Ovary (tissue), 9 donors: ENCODE data around the gene TYW1. TPM values are rescaled to one million over a fixed set of nuclear protein-coding genes. Genes with fewer than 3 reads are reported as not detected.
"Not testable (repeated sequence)": the region's sequence is repeated elsewhere in the genome, so short reads cannot be mapped to it uniquely, and the experiment has no call there.

Experiments used
- DNase-seq, 5 donors: peaks; one replicate each; pipeline ENCODE4 v3.0.0-alpha.2; 2019 to 2020
- H3K27ac ChIP-seq, 2 donors: fragments of 200-600 bp; one replicate each; pipeline versions ENCODE4 v1.5.1 to v1.8.0; 2019 to 2022
- H3K27me3 ChIP-seq: fragments of 200-600 bp; one replicate; pipeline ENCODE4 v1.8.0; 2022
- H3K36me3 ChIP-seq: fragments of 200-600 bp; sonication (generic); one replicate; pipeline ENCODE4 v1.5.1; 2019
- H3K4me1 ChIP-seq: one replicate; pipeline ENCODE4 v1.8.1; 2013; ENCODE audit warnings: mild to moderate bottlenecking, moderate library complexity; ENCODE audit not compliant: insufficient read depth
- H3K4me3 ChIP-seq: fragments of 200-600 bp; sonication (generic); one replicate; pipeline ENCODE4 v1.5.1; 2017
- H3K9me3 ChIP-seq, 2 donors: fragments of 200-600 bp in 1 of 2; sonication (generic) in 1 of 2; one replicate each; pipeline versions ENCODE4 v1.5.1 to v1.8.1; 2013 to 2019; ENCODE audit warnings: mild to moderate bottlenecking in 1 of 2, moderate library complexity in 1 of 2
- WGBS, 3 donors: extraction: QIAGEN DNeasy Blood & Tissue Kit in 1 of 3; methylation state at CpG; one replicate each; pipeline versions ENCODE4 v1.1.5 to v1.1.7; 2013 to 2017; 5-methylcytosine and 5-hydroxymethylcytosine counted together
- intact Hi-C, 4 donors: fragments of 100-400 bp; cut with DNase I; formaldehyde crosslinking; loops; one replicate each; pipeline versions ENCODE4 v1.11.0 to v1.15.1; 2022 to 2023
- polyA plus RNA-seq, 2 donors: library from polyadenylated mRNA; stranded (reverse); fragments of 200-250 nt in 1 of 2; fragments of 350-450 nt in 1 of 2; fragmentation: Illumina TruSeq in 1 of 2; extraction: RNeasy Lipid Tissue Mini Kit (QIAGEN cat#74804) in 1 of 2; gene quantifications; one replicate each; pipeline ENCODE4 v1.2.3, GENCODE V29; 2013 to 2014
- total RNA-seq, 7 donors: library from RNA; depleted of rRNA in 2 of 7; stranded (reverse); fragments of >200 nt in 2 of 7; fragmentation: NEBNext Ultra II Directional in 3 of 7; extraction: Animal tissue kit (Norgen Biotek cat#: 25700) in 3 of 7; gene quantifications; one replicate each; pipeline versions ENCODE4 v1.1.0 to v1.2.4, GENCODE V29; 2016 to 2023
- donor health status: DM: no; HTN: no; CAD: no; lungs with moderate emphysema.
- donor health status: DM: no; HTN: no; CAD: no.
- donor health status: Bipolar disorder and iron deficiency.
- donor health status: DM: yes; HTN: yes; CAD: no.
- donor health status: DM: no; HTN: no; CAD: no.
- donor health status: DM: yes; HTN: yes; CAD: no.

Gene TYW1
- total and polyA plus RNA-seq, 9 donors: 17.3 to 45.6 (median 22.4) TPM

- H3K4me1 ChIP-seq, H3K4me3 ChIP-seq, H3K27me3 ChIP-seq, DNase-seq, intact Hi-C loops, H3K36me3 ChIP-seq, H3K27ac ChIP-seq, H3K9me3 ChIP-seq: not testable (repeated sequence)
Measured at GRCh38 chr7:67114483-67115246, 118.0 kb downstream of the TYW1 start.

DNA sequence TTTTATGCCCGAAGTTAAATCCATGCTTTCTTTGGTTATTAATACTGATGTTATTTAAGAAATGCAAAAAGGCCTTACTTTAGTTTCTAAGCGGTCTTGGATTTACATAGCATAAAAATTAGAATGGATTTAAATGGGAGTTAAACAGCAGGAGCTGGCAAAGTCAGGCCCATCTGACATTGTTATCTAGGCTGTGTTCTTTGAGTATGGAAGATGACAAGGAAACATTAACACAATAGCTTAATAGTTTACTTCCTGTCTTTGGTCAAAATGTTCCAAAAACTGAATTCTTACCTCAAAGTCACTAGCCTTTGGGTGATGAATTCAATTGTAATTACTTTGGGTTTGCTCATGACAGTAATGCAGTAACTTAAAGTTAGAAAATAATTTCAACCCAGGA is 123.9 kb downstream of the TYW1 start:
- H3K36me3 ChIP-seq, intact Hi-C loops: not testable (repeated sequence)
- WGBS, 3 donors: 78 to 89% (median 89%) methylated on average over 2 of the region's 2 CpGs

GRCh38 chr7:67128257-67128656 is 131.6 kb downstream of the TYW1 start:
- H3K27ac ChIP-seq, H3K4me1 ChIP-seq, H3K9me3 ChIP-seq, DNase-seq, H3K4me3 ChIP-seq, H3K27me3 ChIP-seq, intact Hi-C loops, H3K36me3 ChIP-seq: not testable (repeated sequence)
- 66 to 85% (median 75%) methylated on average over 5 of the region's 5 CpGs for WGBS, 3 donors

More for the DNA sequence above, 123.9 kb downstream of the TYW1 start:
- H3K9me3 ChIP-seq, H3K27me3 ChIP-seq, H3K27ac ChIP-seq, H3K4me1 ChIP-seq, H3K4me3 ChIP-seq, DNase-seq: not testable (repeated sequence)

- intact Hi-C loops, H3K9me3 ChIP-seq, H3K27me3 ChIP-seq, H3K27ac ChIP-seq, DNase-seq, H3K36me3 ChIP-seq, H3K4me3 ChIP-seq, H3K4me1 ChIP-seq: not testable (repeated sequence)
- WGBS, 3 donors: 88 to 96% (median 94%) methylated on average over 1 of the region's 1 CpG
Measured at GRCh38 chr7:67130766-67131165, 134.1 kb downstream of the TYW1 start.

- DNase-seq, H3K36me3 ChIP-seq, H3K4me3 ChIP-seq, H3K27ac ChIP-seq, H3K4me1 ChIP-seq, intact Hi-C loops, H3K9me3 ChIP-seq, H3K27me3 ChIP-seq: not testable (repeated sequence)
- WGBS, 3 donors: 93 to 100% (median 96%) methylated on average over 1 of the region's 1 CpG
Measured at GRCh38 chr7:67134912-67135311, 138.3 kb downstream of the TYW1 start.

GRCh38 chr7:67135617-67136486 is 139.2 kb downstream of the TYW1 start:
- H3K4me3 ChIP-seq, H3K36me3 ChIP-seq, H3K27ac ChIP-seq, H3K9me3 ChIP-seq, H3K27me3 ChIP-seq, DNase-seq, H3K4me1 ChIP-seq, intact Hi-C loops: not testable (repeated sequence)
- WGBS, 3 donors: 50 to 66% (median 63%) methylated on average over 4 of the region's 4 CpGs

DNA sequence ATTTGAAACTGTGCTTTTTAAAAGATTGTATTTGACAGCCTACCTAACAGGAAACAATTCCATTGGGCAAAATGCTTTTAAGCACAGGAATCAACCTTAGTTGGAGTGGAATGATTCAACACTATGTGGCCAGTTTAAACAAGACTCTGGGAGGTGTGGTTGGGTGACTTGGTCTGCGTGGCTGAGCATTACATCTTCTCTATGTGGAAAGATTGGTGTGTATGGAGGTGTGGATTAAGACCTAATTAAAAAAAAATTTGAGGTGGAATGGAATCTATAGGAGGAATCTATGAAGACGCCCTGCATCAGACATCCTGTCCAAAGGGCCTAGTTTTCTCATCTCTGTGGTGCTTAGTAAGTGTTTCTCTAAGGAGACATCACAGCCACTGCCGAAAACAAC is 140.9 kb downstream of the TYW1 start:
- DNase-seq, intact Hi-C loops, H3K4me1 ChIP-seq, H3K4me3 ChIP-seq, H3K27ac ChIP-seq, H3K27me3 ChIP-seq, H3K9me3 ChIP-seq, H3K36me3 ChIP-seq: not testable (repeated sequence)
- 83 to 96% (median 92%) methylated on average over 3 of the region's 3 CpGs for WGBS, 3 donors

DNA sequence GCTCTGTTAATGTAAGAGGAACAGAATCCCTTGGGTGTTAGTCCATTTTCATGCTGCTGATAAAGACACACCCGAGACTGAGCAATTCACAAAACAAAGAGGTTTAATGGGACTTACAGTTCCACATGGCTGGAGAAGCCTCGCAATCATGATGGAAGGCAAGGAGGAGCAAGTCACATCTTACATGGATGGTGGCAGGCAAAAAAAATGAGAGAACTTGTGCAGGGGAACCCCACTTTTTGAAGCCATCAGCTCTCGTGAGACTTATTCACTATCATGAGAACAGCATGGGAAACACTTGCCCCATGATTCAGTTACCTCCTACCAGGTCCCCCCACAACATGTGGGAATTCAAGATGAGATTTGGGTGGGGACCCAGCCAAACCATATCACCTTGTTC is 143.2 kb downstream of the TYW1 start:
- H3K4me1 ChIP-seq, DNase-seq, H3K27ac ChIP-seq, H3K4me3 ChIP-seq, H3K36me3 ChIP-seq, intact Hi-C loops, H3K27me3 ChIP-seq, H3K9me3 ChIP-seq: not testable (repeated sequence)
- WGBS, 3 donors: 88 to 95% (median 94%) methylated on average over 3 of the region's 3 CpGs

DNA sequence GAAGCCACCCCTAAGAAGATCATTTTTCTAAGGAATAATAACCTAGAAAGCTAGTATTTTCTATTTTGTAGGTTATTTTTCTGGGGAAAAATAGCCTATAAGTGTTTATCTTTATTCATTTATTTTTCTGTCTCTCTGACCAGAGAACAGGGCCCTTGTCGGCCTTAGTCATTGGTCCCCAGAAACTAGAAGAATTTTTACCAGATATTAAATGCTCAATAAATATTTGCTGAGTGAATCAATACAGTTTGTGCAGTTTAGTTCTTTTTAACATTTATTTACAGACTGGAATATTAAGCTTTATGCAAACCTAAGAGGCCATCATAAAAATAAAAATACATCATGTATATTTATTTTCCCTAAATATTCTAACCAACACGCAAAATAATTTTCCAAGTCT is 144.4 kb downstream of the TYW1 start:
- intact Hi-C loops, H3K27ac ChIP-seq, H3K27me3 ChIP-seq, DNase-seq, H3K4me3 ChIP-seq, H3K9me3 ChIP-seq, H3K36me3 ChIP-seq, H3K4me1 ChIP-seq: not testable (repeated sequence)
- 85 to 92% (median 90%) methylated on average over 2 of the region's 2 CpGs for WGBS, 3 donors

- intact Hi-C loops: not testable (repeated sequence)
Measured at GRCh38 chr7:67143091-67143786, 146.6 kb downstream of the TYW1 start.

GRCh38 chr7:67145581-67146193 is 149.1 kb downstream of the TYW1 start:
- H3K27ac ChIP-seq, H3K27me3 ChIP-seq, H3K9me3 ChIP-seq, H3K36me3 ChIP-seq, H3K4me3 ChIP-seq, intact Hi-C loops, DNase-seq, H3K4me1 ChIP-seq: not testable (repeated sequence)
- 96 to 99% (median 97%) methylated on average over 3 of the region's 3 CpGs for WGBS, 3 donors

More at GRCh38 chr7:67143091-67143786, 146.6 kb downstream of the TYW1 start:
- not testable (repeated sequence) for H3K9me3 ChIP-seq, H3K27me3 ChIP-seq, H3K36me3 ChIP-seq, H3K4me1 ChIP-seq, H3K4me3 ChIP-seq
- peak overlapping the region in 1 of 2 donors; percentile 6 for H3K27ac ChIP-seq
- 16 to 28% (median 20%) methylated on average over 9 of the region's 9 CpGs for WGBS, 3 donors
- peak in 1 of 5 donors; percentile 18 for DNase-seq
